Measurements from ENCODE around the gene ST7.
"Not testable (repeated sequence)": the region's sequence is repeated elsewhere in the genome, so short reads cannot be mapped to it uniquely, and the experiment has no call there.

The ST7 gene

GRCh38 chr7:116951366-116952292 is 1.7 kb upstream of the ST7 start:
- no peak for DNase-seq (ENCODE audit: low spot score)

DNA sequence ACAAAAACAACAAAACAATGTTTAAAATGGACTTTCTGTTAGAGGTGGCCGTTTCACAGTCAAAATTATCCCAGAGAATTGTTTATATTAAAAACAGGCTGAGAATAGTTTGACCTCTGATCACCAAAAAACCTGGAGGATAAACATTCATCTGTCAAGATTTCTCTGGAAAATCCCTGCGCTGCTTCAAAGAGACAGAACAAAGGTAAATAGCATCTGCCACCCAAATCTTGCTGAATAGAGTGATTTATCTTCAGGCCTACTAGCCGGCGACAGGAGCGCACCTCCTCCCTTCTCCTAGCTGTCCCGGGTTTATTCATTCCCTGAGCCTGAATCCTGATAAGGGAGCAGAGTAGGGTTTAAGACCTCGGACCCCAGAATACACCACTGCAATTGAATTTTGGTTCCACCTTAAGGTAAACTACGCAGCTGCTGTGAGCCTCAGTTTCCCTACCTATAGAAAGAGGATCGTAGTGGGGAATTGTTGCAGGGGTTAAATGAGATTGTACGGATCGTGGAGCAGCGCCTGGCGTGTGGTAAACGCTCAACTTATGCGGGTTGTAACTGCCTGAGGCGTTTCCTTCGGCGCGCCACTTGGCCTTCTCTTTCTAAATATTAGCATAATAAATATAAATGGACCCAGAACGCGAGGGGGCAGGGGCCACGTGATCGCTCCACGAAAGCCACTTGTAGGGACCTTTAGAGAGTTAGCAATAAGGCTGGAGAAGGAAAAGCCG is 498 bp upstream of the ST7 start:
- peak; percentile 45 for DNase-seq (ENCODE audit: low spot score)

DNA sequence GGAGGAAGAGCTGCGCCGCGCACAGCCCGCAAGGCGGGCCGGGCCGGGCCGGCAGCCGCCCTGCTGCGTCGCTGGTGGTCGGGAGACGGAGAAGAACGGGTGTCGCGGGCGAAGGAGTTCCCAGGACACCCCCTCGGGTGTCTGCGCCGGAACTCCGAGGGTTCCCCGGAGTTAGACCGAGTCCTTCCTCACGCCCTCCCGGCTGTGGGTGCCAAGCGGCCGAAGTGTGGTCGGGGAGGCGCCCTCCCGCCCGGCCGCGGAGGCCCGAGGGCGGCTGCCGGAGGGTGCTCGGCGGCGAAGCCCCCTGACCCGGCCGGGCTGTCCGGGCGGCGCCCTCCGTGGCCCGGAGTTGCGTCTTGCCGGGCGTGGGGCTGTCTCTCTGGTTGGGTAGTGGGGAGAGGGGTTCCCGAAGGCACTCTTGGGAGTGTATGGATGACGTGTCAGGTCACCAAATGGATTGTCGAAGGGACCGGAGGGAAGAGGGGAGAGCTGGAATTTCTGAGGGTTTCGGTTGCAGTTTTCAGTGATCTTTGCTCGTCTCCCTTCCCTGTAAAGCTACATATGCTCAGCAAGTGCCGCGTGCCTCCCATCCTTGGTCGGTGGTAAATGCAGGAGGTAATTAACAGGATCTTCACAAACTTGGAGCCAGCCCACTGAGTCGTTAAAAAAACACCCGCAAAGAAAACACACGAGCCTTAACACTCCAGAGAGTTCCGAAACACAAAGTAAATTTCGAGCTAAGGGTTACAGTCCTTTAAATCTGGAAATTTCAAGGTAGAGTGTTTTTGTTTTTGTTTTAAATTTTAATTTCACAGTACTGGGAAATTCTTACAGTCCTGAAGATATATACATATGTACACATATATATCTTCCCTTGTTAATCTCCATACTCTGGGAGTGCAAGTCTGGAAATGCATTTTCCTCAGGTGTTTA is 871 bp downstream of the ST7 start:
- DNase-seq (ENCODE audit: low spot score), result peak; percentile 65

DNA sequence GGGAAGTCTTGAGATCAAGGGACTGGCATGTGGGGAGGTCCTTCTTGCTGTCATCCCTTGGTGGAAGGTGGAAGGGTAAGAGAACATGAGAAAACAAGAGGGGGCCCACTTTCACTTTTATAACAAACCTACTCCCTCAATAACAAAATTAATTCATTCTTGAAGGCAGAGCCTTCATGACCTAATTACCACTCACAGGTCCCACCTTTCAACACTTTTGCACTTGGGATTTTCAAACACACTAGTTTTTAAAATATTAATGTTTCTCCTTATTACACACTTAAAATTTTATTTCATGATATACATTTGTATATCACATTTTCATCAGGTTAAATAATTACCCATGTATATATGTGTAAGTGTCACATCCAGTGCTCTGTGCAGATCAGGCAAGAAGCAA is 2.0 kb downstream of the ST7 start:
- no peak for DNase-seq (ENCODE audit: low spot score)

DNA sequence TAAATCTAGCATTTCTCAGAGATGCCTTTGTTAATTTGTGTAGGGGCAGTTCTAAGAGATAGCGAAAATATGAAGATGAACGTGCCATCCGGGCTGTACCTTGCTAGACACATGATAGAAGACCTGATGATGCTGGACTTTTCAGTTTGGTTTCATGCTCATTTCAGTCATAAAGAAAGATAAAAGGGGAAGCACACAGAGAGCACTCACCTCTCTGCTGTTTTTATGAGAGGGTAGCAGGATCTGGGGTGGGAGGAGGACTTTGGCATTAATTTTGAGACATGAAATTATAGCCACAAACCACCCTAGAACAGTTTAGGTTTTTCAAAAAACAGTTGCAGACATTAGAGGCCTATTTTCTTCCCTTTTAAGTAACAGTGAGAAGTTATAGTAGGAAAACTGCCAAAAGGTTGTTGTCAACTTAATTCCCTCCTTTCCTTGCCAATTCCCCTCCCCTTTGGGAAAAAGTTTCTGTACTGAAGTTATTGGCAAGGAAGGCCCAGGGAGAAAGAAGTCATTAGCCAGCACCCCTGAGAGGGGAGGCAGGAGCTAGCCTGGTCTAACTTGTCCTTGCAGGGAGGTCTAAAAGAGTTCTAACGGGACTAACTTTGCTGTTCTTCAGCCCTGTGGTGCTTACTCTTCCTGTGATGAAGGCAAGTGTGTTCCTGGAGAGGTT is 2.6 kb downstream of the ST7 start:
- no peak for DNase-seq (ENCODE audit: low spot score)

GRCh38 chr7:116956477-116956804 is 3.1 kb downstream of the ST7 start:
- no peak for DNase-seq (ENCODE audit: low spot score)

DNA sequence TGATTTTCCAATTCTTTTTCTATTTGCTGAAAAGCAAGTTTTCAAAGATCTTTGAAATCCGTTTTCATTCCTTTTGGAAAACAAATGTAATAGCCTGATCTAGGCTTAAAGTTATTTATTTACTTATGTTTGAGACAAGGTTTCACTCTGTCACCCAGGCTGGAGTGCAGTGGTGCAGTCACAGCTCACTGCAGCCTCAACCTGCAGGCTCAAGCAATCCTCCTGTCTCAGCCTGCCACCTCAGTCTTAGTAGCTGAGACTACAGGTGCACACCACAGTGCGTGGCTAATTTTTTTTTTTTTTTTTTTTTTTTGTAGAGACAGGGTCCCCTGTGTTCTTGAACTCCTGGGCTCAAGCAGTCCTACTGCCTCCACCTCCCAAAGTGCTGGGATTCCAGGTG is 4.6 kb downstream of the ST7 start:
- no peak for DNase-seq (ENCODE audit: low spot score)

- DNase-seq (ENCODE audit: low spot score), result not testable (repeated sequence)
These were observed 8.8 kb downstream of the ST7 start for GRCh38 chr7:116961966-116962673.

GRCh38 chr7:116963234-116963633 is 9.9 kb downstream of the ST7 start:
- no peak for DNase-seq (ENCODE audit: low spot score)

GRCh38 chr7:116966601-116967000 is 13.3 kb downstream of the ST7 start:
- DNase-seq (ENCODE audit: low spot score), result no peak

GRCh38 chr7:116967254-116967922 is 14.1 kb downstream of the ST7 start:
- DNase-seq (ENCODE audit: low spot score), result no peak

GRCh38 chr7:116967983-116968382 is 14.7 kb downstream of the ST7 start:
- DNase-seq (ENCODE audit: low spot score), result no peak

GRCh38 chr7:116968631-116969030 is 15.3 kb downstream of the ST7 start:
- no peak for DNase-seq (ENCODE audit: low spot score)

DNA sequence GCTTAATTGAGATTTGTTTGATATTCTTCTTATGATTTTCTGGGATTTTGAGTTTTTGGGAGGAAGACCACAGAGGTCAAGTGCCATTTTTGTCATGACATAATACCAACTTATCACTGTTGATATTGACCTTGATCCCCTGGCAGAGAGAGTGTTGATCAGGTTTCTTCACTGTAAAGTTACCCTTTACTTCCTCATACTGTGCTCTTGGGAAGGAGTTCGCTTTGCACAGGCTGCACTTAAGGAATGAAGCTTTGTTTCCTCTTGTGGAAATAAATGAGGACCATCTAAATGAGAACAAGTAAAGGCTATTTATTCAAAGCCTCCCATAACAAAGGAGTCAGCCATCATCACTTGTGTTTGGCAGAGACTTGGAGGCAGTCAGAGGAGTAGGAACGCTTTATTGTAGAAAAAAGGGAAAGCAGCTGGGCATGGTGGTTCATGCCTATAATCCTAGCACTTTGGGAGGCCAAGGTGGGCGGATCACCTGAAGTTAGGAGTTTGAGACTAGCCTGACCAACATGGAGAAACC is 16.1 kb downstream of the ST7 start:
- DNase-seq (ENCODE audit: low spot score), result no peak

- no peak for DNase-seq (ENCODE audit: low spot score)
These were observed 17.1 kb downstream of the ST7 start for GRCh38 chr7:116970238-116970910.

DNA sequence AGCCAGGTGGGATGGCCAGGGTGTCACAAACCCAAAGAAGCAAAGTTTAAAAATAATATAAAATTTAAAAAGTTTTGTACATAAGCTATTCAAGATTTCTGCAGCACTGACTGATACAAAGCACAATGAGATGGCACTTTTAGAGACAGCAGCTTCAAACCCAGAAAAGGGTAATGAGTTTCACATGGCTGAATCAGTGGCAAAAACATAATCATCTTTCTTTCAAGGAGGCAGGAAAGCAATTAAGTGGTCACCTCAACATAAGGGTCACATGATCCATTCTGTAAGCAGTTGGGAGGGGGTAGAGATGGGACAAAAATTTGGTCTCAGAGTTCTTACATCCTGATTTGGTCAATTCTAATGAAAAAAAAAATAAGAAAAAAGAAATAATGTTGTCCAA is 17.9 kb downstream of the ST7 start:
- DNase-seq (ENCODE audit: low spot score), result not testable (repeated sequence)

DNA sequence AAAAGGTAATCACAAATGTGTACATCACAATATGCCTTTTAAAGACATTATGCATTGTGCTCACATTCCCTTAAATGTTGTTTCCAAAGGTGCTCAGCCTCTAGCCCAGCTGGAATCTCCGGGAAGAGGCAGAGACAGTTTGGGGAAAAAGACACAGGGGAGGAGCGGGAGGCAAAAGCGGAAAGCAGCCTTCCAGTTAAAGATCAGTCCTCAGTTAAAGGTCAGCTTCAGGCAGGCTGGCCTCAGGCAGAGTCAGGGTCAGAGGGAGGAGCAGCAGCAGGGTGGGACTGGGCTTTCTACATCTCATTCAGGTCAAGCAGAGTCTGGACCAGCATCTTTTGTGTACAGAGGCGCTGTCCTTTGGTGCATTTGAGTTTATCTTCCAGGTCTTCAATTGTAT is 18.6 kb downstream of the ST7 start:
- DNase-seq (ENCODE audit: low spot score), result no peak

DNA sequence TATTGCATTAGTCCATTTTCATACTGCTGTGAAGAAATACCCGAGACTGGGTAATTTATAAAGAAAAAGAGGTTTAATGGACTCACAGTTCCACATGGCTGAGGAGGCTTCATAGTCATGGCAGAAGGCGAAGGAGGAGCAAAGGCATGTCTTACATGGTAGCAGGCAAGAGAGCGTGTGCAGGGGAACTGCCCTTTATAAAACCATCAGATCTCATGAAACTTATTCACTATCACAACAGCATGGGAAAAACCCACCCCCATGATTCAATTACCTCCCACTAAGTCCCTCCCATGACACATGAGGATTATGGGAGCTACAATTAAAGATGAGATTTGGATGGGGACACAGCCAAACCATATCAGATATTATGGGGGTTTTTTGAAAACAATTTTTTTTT is 21.7 kb downstream of the ST7 start:
- not testable (repeated sequence) for DNase-seq (ENCODE audit: low spot score)

- no peak for DNase-seq (ENCODE audit: low spot score)
These were observed 23.9 kb downstream of the ST7 start for GRCh38 chr7:116977172-116977571.

DNA sequence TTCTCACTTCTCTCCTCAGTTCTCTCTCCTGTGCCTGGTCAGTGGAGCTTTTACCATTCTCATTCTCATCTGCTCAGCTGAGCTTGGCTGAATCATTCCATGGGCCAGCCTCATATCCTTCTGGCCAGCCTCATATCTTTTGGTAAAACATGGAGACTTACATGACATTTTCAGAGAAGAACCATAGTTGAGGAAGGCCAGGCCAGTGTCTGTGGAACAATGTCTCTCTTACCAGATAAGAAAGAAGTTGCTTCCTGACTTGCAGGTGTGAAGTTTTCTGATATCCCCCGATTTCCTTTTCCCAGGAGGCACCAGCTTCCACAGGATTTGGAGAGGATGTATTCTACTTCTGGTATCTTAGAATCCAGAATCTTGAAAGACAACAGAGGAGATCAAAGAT is 24.7 kb downstream of the ST7 start:
- DNase-seq (ENCODE audit: low spot score), result no peak
